Endothelial cell of umbilical vein (primary cell): ENCODE measurements around the gene INPP5A. TPM values are rescaled to one million over a fixed set of nuclear protein-coding genes. Genes with fewer than 3 reads are reported as not detected.

ENCODE experiments used
- BruUV-seq: library from RNA; stranded (reverse); fragments of 400-500 nt; replicated peaks from 2 replicates; lab custom pipeline; 2021; lab: Mats Ljungman, UMichigan
- CTCF ChIA-PET: fragments of 300-600, 350-600 bp; sonication (Branson Sonifier 250); formaldehyde crosslinking; loops from one replicate; lab custom pipeline; 2021; ENCODE audit warnings: antibody characterized with exemption, inconsistent platforms; lab: Charles Lee
- POLR2A ChIA-PET: fragments of 300-600, 350-600 bp; sonication (Branson Sonifier 250); formaldehyde crosslinking; loops from one replicate; lab custom pipeline; 2021; ENCODE audit warnings: antibody characterized with exemption, inconsistent platforms; lab: Charles Lee
- DNase-seq: peaks from one replicate; pipeline ENCODE4 v3.0.0-alpha.2; 2011; ENCODE audit warnings: low read depth, low spot score
- FAIRE-seq: peaks from 2 replicates; lab custom pipeline; 2011; peaks lifted over from hg19 to GRCh38; lab: Jason Lieb, UNC
- H2AFZ ChIP-seq: 2 replicates; pipeline ENCODE4 v1.6.0; 2012; ENCODE audit warnings: low read depth, low read length, control low read depth, inconsistent platforms
- H3K27ac ChIP-seq: 2 replicates; pipeline ENCODE4 v1.5.1; 2011; ENCODE audit warnings: low read depth, mild to moderate bottlenecking, control low read depth, low read length, moderate library complexity; ENCODE audit not compliant: insufficient read depth
- H3K27me3 ChIP-seq, 2 experiments: 2 replicates each; pipeline versions ENCODE4 v1.6.0 to v1.6.1; 2011; ENCODE audit warnings: low read length in 2 of 2, mixed read lengths in 1 of 2; ENCODE audit not compliant: control insufficient read depth in 2 of 2, insufficient read depth in 2 of 2
- H3K36me3 ChIP-seq, 2 experiments: 2 replicates in 1 of 2; 3 replicates in 1 of 2; pipeline ENCODE4 v1.5.1; 2011; ENCODE audit warnings: low read length in 2 of 2, mild to moderate bottlenecking in 1 of 2, moderate library complexity in 1 of 2; ENCODE audit not compliant: control insufficient read depth in 2 of 2, insufficient read depth in 2 of 2; ENCODE audit errors: extremely low read depth in 1 of 2
- H3K4me1 ChIP-seq: 3 replicates; pipeline ENCODE4 v1.5.1; 2011; ENCODE audit warnings: mild to moderate bottlenecking, low read length; ENCODE audit not compliant: control insufficient read depth, insufficient read depth; ENCODE audit errors: extremely low read depth
- H3K4me2 ChIP-seq: 2 replicates; pipeline ENCODE4 v1.6.1; 2011; ENCODE audit warnings: low read length, control low read depth, mixed read lengths; ENCODE audit not compliant: insufficient read depth
- H3K4me3 ChIP-seq, 3 experiments: fragments of 200-600 bp in 1 of 3; sonication (generic), shearing (Covaris generic) in 1 of 3; replicated peaks in 1 of 3; 2 replicates each; pipeline ENCODE4 v1.5.1; 2011 to 2016; ENCODE audit warnings: control low read depth in 3 of 3, low read length in 3 of 3, mild to moderate bottlenecking in 2 of 3, inconsistent platforms in 1 of 3, low read depth in 1 of 3, moderate library complexity in 1 of 3; ENCODE audit not compliant: insufficient read depth in 1 of 3
- H3K79me2 ChIP-seq: 2 replicates; pipeline ENCODE4 v1.6.0; 2012; ENCODE audit warnings: low read length, inconsistent platforms; ENCODE audit not compliant: control insufficient read depth, insufficient read depth
- H3K9ac ChIP-seq: replicated peaks from 2 replicates; pipeline ENCODE3; 2011; ENCODE audit warnings: low read length, control low read depth; ENCODE audit not compliant: insufficient read depth; ENCODE audit errors: extremely low read depth
- H3K9me1 ChIP-seq: replicated peaks from 3 replicates; pipeline ENCODE4 v1.6.0; 2011; ENCODE audit warnings: mild to moderate bottlenecking, low read length; ENCODE audit not compliant: control insufficient read depth, insufficient read depth; ENCODE audit errors: extremely low read depth
- H3K9me3 ChIP-seq: replicated peaks from 2 replicates; pipeline ENCODE4 v1.5.1; 2012; ENCODE audit warnings: low read length, inconsistent platforms; ENCODE audit not compliant: control insufficient read depth, insufficient read depth
- H4K20me1 ChIP-seq: replicated peaks from 2 replicates; pipeline ENCODE3; 2011; ENCODE audit warnings: mild to moderate bottlenecking, low read length; ENCODE audit not compliant: control insufficient read depth, insufficient read depth; ENCODE audit errors: extremely low read depth
- EZH2 ChIP-seq: IDR thresholded peaks from 2 replicates; pipeline ENCODE4 v1.6.1; 2012; ENCODE audit warnings: borderline replicate concordance, low read depth, mild to moderate bottlenecking, moderate library complexity, low read length, inconsistent platforms; ENCODE audit not compliant: severe bottlenecking
- FOS ChIP-seq: IDR thresholded peaks from 2 replicates; pipeline ENCODE4 v1.6.1; 2011; ENCODE audit warnings: mild to moderate bottlenecking, low read length, moderate library complexity, borderline replicate concordance; ENCODE audit not compliant: insufficient read depth
- GATA2 ChIP-seq: IDR thresholded peaks from 2 replicates; pipeline ENCODE4 v1.7.0; 2011; ENCODE audit warnings: low read depth, mild to moderate bottlenecking, moderate library complexity, mixed read lengths, low read length; ENCODE audit not compliant: insufficient read length, insufficient read depth
- MYC ChIP-seq: IDR thresholded peaks from one replicate; pipeline ENCODE4 v1.6.1; 2011; ENCODE audit warnings: mild to moderate bottlenecking, low read depth, low read length
- POLR2A ChIP-seq: IDR thresholded peaks from 2 replicates; pipeline ENCODE4 v1.6.1; 2012; ENCODE audit warnings: low read depth, mild to moderate bottlenecking, control low read depth, low read length
- POLR2AphosphoS5 ChIP-seq: IDR thresholded peaks from 2 replicates; pipeline ENCODE4 v1.6.1; 2012; ENCODE audit warnings: low read depth, mild to moderate bottlenecking, control low read depth, low read length, moderate library complexity; ENCODE audit not compliant: insufficient read depth
- dilution Hi-C: fragments of 300-500 bp; cut with MboI; formaldehyde crosslinking; loops from one replicate; pipeline ENCODE4 v1.15.0; 2019; ENCODE audit warnings: low sequenced_read_pairs; ENCODE audit not compliant: extremely low pct_ligation_motif_present
- intact Hi-C: fragments of 100-400 bp; cut with micrococcal nuclease; formaldehyde crosslinking; loops from one replicate; pipeline ENCODE4 v1.10.0; 2022
- polyA plus RNA-seq, 4 experiments: library from polyadenylated mRNA; depleted of rRNA in 3 of 4; stranded (reverse) in 3 of 4; unstranded in 1 of 4; fragments of >200 nt; gene quantifications; 2 replicates each; pipeline versions ENCODE4 v1.2.1 to v1.2.3, GENCODE V29; 2011 to 2012; ENCODE audit warnings: missing spikeins in 1 of 4
- total RNA-seq: library from RNA; stranded (reverse); gene quantifications from 2 replicates; pipeline ENCODE4 v1.2.3, GENCODE V29; 2021
- TF ChIP-seq, protein P1 (sequence below): IDR thresholded peaks from 2 replicates; pipeline ENCODE4 v1.6.1; 2011; ENCODE audit not compliant: insufficient read depth, insufficient read length
- TF ChIP-seq, protein P2 (sequence below), 2 donors: IDR thresholded peaks; 1 replicate in 1 of 2; 2 replicates in 1 of 2; pipeline ENCODE4 v1.5.1; 2011; ENCODE audit warnings: low read length in 2 of 2, mild to moderate bottlenecking in 2 of 2, moderate library complexity in 2 of 2, control low read depth in 1 of 2, inconsistent platforms in 1 of 2, low read depth in 1 of 2; ENCODE audit not compliant: insufficient read depth in 1 of 2; ENCODE audit errors: extremely low read depth in 1 of 2

The INPP5A gene
- total and polyA plus RNA-seq, 2 donors (not counting 3 experiments of a cell fraction or from before 2014, with no cell fraction given), result 22.9 to 33.2 TPM

DNA sequence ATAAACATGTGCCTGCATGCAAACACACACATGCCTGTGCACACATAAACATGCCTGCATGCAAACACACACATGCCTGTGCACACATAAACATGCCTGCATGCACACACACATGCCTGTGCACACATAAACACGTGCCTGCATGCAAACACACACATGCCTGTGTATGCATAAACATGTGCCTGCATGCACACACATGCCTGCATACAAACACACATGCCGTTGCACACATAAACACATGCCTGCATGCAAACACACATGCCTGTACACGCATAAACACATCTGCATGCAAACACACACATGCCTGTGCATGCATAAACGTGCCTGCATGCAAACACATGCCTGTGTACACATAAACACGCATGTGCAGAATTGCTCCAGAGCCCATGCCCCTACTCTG, 226.0 kb downstream of the INPP5A start:
- Histone ChIP-seq H3K27ac (no peak overlapping the region), H3K27me3 (no peaks in the 10 kb centered on the region), H3K9me3 (no peaks in the 10 kb centered on the region), H3K4me2 (no peak overlapping the region), H2AFZ (no peak overlapping the region), H3K9me1 (no peaks in the 10 kb centered on the region), H3K4me3 (no peak overlapping the region), H3K4me1 (no peaks in the 10 kb centered on the region), H3K9ac (no peak overlapping the region), H3K79me2 (no peaks in the 10 kb centered on the region), H4K20me1 (no peaks in the 10 kb centered on the region), H3K36me3 (no peaks in the 10 kb centered on the region)
- TF ChIP-seq, protein P1, sequence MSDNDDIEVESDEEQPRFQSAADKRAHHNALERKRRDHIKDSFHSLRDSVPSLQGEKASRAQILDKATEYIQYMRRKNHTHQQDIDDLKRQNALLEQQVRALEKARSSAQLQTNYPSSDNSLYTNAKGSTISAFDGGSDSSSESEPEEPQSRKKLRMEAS, result no peak
- TF ChIP-seq FOS, result no peak
- ChIA-PET CTCF (no interaction called here), POLR2A (no interaction called here)
- BruUV-seq, result no TSS peak
- no peak for FAIRE-seq
- DNase-seq, result no peak
- dilution Hi-C loops (no loop called here), intact Hi-C loops (no loop called here)

DNA sequence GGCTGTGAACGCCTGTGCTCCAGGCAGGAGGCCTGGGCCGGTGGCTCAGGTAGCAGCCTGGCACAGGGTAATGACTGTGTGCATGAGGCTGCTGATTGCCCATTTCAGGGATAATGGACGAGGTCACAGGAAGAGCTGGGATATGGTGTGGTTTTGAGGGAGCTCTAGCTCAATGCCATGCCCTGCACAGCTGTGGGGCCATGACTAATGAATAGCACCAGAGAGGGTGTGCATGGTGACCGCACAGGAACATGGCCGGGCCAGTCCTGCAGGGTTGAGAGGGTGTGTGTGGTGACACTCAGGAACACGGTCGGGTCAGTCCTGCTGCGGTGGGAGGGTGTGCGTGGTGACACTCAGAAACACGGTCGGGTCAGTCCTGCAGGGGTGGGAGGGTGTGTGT, 226.5 kb downstream of the INPP5A start:
- Histone ChIP-seq H3K79me2 (no peaks in the 10 kb centered on the region), H3K9me3 (no peaks in the 10 kb centered on the region), H3K9me1 (no peaks in the 10 kb centered on the region), H4K20me1 (no peaks in the 10 kb centered on the region), H3K27ac (no peak overlapping the region), H3K9ac (no peak overlapping the region), H3K4me2 (no peak overlapping the region), H2AFZ (no peak overlapping the region), H3K27me3 (no peaks in the 10 kb centered on the region), H3K4me3 (no peak overlapping the region), H3K4me1 (no peaks in the 10 kb centered on the region), H3K36me3 (no peaks in the 10 kb centered on the region)
- no TSS peak for BruUV-seq
- intact Hi-C loops, result no loop called here
- ChIA-PET CTCF (no interaction called here), POLR2A (no interaction called here)
- DNase-seq, result no peak
- dilution Hi-C loops, result no loop called here
- FAIRE-seq, result no peak
- TF ChIP-seq POLR2A (no peak), MYC (no peak), POLR2AphosphoS5 (no peak), GATA2 (no peak), EZH2 (no peak)
- TF ChIP-seq, protein P2, sequence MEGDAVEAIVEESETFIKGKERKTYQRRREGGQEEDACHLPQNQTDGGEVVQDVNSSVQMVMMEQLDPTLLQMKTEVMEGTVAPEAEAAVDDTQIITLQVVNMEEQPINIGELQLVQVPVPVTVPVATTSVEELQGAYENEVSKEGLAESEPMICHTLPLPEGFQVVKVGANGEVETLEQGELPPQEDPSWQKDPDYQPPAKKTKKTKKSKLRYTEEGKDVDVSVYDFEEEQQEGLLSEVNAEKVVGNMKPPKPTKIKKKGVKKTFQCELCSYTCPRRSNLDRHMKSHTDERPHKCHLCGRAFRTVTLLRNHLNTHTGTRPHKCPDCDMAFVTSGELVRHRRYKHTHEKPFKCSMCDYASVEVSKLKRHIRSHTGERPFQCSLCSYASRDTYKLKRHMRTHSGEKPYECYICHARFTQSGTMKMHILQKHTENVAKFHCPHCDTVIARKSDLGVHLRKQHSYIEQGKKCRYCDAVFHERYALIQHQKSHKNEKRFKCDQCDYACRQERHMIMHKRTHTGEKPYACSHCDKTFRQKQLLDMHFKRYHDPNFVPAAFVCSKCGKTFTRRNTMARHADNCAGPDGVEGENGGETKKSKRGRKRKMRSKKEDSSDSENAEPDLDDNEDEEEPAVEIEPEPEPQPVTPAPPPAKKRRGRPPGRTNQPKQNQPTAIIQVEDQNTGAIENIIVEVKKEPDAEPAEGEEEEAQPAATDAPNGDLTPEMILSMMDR (IDR thresholded peaks at IDR 0.05; ENCODE audit: extremely low read depth in 1 of 2, insufficient read depth in 1 of 2, low read depth in 1 of 2, low read length in 2 of 2), result no peak
- TF ChIP-seq, protein P1, result no peak
